ENCODE data around the gene CTIF.

Gene CTIF

DNA sequence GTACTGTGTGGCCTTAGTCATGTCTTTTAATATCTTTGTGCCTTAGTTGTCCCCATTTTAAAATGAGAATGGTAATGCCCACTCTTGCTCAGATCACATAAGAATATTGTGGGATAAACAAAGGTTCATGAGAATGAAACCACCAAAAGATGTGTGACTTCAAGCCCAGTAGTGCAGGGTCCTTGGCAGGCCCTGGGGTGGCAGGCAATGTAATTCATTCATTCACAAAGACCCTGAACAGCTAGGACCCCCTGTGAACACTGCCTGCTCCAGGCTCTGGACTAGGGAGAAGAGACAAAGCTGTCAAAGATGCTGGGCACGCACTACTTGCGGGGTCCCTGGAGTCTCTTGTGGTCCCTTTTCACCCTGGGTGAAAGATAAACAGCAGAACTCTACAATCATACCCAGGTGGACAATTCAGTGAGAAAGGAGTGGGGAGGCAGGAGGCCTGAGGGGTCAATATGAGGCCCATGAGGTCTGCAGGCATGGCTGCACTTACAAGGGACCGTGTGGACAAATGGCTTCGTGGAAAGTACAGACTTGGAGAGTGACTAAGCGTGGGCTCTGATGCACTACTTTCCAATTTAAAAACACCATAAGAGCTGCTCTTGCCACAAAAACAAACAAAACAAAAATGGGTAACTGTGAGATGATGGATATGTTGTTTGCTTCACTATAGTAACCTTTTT lies 275.8 kb downstream of the CTIF start:
- no peak for DNase-seq (ENCODE audit: low read depth in 2 of 2, low spot score in 1 of 2)

DNA sequence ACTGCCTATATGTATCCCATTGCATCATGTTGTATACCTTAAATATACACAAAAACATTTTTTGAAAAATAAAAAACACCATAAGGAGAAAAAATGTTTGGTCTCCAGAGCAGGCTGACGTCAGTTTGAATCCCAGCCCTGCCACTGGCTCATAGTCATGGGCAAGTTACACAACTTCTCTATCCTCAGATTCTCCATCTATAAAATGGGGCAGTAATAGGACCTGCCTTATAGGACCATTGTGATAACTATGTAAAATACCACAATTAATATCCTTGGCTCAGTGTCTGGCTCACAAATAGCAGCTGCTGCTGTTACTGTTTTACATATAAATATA lies 276.3 kb downstream of the CTIF start:
- no peak for DNase-seq (ENCODE audit: low read depth in 2 of 2, low spot score in 1 of 2)

DNA sequence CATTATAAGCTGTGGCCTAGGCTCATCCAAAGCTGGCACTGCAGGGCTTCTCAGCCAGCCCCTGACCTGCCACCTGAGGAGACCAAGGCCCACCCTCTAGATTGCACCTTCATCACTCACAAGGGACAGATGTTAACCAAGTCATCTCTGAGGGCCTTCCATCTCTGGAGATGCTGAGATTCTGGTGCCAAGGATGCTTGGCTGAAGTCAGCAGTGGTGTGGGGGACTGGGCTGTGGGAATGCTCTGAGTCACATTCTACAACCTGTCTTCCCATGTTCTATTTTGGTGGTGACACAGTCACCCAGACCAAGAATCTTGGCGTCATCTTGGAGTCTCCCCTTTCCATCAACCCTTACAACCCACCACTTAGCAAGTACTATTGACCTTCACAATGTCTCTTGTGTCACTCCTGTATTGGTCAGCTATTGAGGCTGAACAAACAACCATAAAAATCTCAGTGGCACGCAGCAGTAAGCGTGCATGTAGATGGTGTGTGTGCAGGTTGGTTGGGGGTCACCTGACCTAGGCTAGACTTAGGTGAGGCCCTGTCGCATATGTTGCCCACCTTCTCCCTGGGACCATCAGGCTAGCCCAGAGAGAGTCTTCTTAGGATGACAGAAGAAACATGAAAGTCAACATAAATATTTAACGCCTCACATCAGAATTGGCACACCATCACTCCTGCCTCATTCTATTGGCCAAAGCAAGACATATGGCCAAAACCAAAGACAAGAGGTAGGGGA lies 276.9 kb downstream of the CTIF start:
- DNase-seq (ENCODE audit: low read depth in 2 of 2, low spot score in 1 of 2): no peak

DNA sequence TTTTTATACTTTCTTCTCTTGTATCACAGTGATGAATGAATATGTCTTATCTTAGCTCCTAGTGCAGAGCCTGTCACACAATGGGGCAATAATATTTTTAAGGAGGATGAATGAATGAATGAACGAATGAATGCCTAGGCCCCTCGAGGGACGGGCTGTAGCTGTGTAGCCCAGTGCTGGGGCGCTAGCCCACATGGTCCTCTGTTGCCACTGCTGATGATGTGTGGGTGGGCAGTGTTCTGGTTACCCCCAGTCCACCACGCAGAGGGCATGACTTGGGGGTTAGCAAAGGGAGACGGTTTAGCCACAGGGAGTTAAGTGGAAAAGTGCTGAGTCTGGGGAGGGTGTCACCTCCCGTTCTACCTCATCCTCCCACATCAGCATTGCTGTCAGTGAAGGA lies 277.7 kb downstream of the CTIF start:
- no peak for DNase-seq (ENCODE audit: low read depth in 2 of 2, low spot score in 1 of 2)

GRCh38 chr18:48817021-48817461 lies 278.2 kb downstream of the CTIF start:
- DNase-seq (ENCODE audit: low read depth in 2 of 2, low spot score in 1 of 2): no peak

- no peak for DNase-seq (ENCODE audit: low read depth in 2 of 2, low spot score in 1 of 2)
Measured at GRCh38 chr18:48818329-48819254, 279.8 kb downstream of the CTIF start.

DNA sequence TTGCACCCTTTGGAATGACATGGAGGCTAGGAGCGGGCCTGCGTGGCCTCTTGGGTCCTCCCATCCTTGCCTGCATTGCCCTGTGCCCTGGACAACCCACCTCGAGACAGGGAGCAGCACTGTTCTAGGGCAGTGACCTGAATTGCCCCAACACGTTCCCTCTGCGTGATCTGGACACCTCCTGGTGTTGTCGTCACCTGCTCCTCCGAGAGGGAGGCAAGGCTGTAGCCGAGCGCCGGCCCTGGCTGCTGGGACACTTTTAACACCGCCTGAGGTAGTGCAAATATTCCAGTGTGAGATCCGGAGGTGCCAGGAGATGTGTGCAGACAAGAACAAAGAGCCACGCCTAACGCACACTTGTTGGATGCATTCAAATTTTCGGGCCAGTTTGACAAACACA lies 280.4 kb downstream of the CTIF start:
- no peak for DNase-seq (ENCODE audit: low read depth in 2 of 2, low spot score in 1 of 2)

DNA sequence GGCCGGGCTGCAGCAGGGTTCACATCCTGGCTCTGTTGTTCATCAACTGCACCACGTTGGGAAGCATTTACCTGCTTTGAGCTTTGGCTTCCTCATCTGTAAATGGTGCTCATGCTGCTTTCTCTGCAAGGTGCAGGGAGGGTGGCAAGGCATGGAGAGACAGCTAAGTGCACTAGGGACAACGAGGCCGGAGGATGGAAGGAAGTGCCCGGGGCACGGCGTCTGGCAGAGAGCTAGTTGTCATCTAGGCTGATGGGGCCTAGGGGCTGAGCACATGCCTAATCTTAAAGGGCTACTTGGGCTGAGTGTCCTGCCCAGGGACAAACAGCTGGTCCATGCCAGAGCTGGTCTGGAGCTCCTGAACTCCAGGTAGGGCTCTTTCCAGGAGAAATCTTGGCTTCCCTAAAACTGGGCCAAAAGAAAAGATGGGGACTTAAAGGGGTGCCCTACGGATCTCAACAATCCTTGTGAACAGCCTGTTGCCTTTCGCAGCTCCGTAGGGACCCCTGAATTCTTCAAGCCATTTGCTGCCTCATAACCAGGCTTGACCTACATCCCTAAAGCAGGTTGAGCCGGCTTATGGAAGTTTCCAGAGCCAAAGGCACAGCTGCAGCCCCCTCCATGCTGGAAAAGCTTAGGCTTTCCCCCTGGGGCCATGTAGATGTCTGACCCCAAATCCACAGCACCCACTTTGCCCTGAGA lies 281.1 kb downstream of the CTIF start:
- DNase-seq (ENCODE audit: low read depth in 2 of 2, low spot score in 1 of 2): no peak

DNA sequence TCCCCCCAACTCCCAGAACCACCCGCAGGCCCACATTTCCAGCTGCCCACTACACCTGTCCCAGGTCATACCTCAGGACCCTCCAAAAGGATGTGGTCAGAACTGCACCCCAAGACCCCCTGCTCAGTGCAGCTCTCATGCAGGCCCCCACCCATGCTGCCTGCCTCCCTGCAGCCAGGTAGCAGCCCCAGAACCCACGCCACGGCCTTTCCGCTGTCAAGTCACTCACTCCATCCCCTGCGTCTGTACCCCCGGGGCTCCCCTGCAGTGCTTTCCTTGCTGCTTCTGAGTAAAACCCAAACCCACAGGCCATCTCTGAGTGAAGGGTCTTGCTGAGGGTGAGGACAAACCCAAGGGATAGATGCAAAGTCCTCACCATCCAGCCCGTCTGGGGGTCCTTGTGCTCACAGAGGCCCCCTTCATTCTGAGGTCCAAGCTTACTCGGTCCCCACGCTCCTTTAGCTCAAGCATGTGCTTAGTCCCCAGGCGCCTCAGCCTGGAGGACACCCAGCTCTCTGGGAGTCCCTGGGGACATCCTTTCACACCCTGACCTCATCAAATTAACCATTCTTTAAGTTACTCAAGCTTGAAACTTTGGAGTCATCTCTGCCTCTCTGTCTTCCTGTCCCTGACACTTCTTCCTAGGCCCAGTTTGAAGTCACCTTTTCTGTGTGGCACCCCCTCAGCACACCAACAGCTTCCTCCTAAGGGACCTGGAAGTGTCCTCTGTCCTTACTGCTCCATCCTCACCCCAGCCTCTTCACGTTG lies 281.8 kb downstream of the CTIF start:
- DNase-seq (ENCODE audit: low read depth in 2 of 2, low spot score in 1 of 2): no peak

DNA sequence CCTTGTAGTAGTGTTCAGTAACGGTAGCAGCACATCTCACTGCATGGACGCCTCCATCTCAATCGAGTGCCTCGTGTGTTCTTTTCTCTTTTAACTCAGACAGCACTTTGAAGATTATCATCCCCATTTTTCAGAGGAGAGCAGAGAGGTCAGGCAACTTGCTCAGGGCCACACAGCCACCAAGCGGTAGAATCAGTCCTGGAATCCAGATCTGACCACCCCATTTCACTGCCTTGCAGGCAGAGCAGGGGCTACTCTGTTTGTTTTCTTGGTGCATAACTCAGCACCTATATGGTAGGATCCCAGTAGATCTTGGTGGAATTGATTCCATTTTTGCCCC lies 282.4 kb downstream of the CTIF start:
- DNase-seq (ENCODE audit: low read depth in 2 of 2, low spot score in 1 of 2): no peak

GRCh38 chr18:48821845-48822244 lies 283.0 kb downstream of the CTIF start:
- no peak for DNase-seq (ENCODE audit: low read depth in 2 of 2, low spot score in 1 of 2)

DNA sequence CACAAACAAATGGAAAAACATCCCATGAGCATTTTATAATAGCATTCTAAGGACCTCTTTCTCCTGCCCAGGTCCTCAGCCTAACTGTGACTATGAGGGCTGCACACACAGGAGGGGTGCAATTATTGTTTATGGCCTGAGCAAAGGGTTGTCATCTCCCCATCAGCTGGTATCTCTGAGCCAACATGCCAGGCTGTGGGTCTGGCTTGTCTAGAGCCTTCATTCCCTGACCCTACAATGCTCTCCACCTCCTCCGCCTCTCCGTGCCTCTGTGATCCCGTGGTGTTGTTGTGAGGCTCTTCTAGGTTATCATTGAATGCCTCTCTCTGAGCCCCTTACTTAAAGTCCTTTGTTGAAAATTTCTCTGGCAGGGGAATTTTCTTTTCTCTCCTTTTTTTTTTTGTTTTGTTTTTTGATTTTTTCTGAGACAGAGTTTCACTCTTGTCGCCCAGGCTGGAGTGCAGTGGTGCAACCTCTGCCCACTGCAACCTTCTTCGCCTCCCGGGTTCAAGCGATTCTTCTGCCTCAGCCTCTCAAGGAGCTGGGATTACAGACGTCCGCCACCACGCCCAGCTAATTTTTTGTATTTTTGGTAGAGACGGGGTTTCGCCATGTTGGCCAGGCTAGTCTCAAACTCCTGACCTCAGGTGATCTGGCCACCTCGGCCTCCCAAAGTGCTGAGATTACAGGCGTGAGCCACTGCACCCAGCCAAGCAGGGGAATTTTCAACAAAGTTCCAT lies 285.6 kb downstream of the CTIF start:
- DNase-seq (ENCODE audit: low read depth in 2 of 2, low spot score in 1 of 2): no peak

- no peak for DNase-seq (ENCODE audit: low read depth in 2 of 2, low spot score in 1 of 2)
Measured at GRCh38 chr18:48825101-48825745, 286.4 kb downstream of the CTIF start.

- no peak for DNase-seq (ENCODE audit: low read depth in 2 of 2, low spot score in 1 of 2)
Measured at GRCh38 chr18:48826271-48826670, 287.4 kb downstream of the CTIF start.

DNA sequence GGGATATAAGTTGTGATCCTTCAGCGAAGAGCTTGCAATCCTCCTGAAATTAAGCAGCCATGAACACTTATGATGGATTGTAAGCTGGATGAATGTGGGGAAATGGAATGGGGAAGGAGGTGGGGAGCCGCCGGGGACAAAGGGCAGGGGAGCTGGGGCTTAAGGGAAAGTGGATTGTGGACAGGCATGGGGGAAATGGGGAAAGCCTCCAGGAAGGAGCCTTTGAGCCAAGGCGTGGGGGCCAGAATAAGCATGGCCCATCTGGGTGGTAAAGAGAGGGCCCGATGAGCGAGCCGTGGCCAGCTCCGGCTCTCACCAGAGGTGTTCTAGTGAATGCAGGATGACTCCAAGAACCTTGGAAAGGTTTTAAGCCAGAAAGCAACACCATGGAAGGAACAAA lies 288.0 kb downstream of the CTIF start:
- no peak for DNase-seq (ENCODE audit: low read depth in 2 of 2, low spot score in 1 of 2)

DNA sequence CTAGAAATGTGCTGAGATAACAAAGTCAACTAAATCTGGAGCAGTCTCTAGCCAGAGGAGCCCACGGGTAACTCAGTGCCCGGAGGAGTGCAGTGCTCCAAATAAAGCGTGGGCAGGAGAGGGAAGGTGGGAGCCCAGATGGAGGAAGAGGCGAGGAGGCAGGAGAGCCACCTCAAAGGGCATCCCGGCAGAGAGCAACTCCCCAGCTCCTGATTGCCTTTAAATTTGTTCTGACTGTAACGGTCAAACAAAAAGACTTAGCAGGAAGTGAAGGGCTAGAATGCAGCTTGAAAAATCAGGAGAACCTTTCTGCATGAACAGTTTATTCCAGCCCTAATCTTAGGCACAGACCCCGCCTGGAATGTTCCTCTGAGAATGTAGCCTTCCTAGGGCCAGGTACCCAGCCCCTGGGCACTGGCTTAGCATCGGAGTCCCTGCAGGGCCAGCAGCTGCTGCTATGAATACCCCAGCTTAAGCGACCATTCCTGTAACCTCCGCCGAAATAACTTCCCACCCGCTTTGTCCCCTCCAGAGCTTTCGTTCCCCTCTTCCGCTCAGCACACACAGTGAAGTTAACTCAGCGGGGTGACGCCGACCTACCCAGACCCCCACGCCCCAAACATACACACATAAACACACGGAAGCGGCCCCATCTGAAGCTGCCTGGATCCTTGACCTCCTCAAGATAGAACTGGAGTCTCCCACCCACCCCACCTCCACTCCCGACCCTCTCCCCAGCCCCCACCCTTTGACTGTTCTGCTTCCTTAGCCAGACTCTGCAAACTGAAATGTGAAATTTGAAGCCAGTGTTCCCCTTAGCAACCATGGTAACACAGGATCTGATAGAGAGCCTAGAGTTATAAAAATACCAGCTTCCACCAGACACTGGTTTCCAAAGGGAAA lies 288.7 kb downstream of the CTIF start:
- no peak for DNase-seq (ENCODE audit: low read depth in 2 of 2, low spot score in 1 of 2)

GRCh38 chr18:48828194-48828545 lies 289.3 kb downstream of the CTIF start:
- DNase-seq (ENCODE audit: low read depth in 2 of 2, low spot score in 1 of 2): no peak

GRCh38 chr18:48828691-48829442 lies 290.0 kb downstream of the CTIF start:
- no peak for DNase-seq (ENCODE audit: low read depth in 2 of 2, low spot score in 1 of 2)
